ENCODE data around the gene SYMPK.

SYMPK gene

GRCh38 chr19:45824531-45825262, 38.2 kb downstream of the SYMPK start:
- Histone ChIP-seq H3K23ac (ENCODE audit: low read length) (no peak overlapping the region), H3K4me3 (ENCODE audit: low read depth, low read length) (no peak overlapping the region), H3K18ac (ENCODE audit: low read length) (no peak overlapping the region), H2BK120ac (ENCODE audit: insufficient read depth, low read length, poor library complexity) (no peak overlapping the region), H2BK5ac (ENCODE audit: low read depth, low read length, poor library complexity) (no peak overlapping the region), H3K4ac (ENCODE audit: low read depth, low read length) (no peak overlapping the region), H2AFZ (ENCODE audit: insufficient read depth, low read length, poor library complexity) (no peak overlapping the region), H3K36me3 (ENCODE audit: control insufficient read depth in 1 of 2, insufficient read depth in 2 of 2, low read length in 2 of 2) (peaks cover 82 to 95% of the 10 kb centered on the region in 2 experiments), H3K79me1 (ENCODE audit: low read length) (no peaks in the 10 kb centered on the region), H3K9me3 (ENCODE audit: insufficient read depth, low read depth, low read length) (peaks cover 5% of the 10 kb centered on the region), H3K14ac (ENCODE audit: low read length) (no peak overlapping the region), H3K4me2 (ENCODE audit: low read length) (no peak overlapping the region), H2BK12ac (ENCODE audit: low read length) (no peak overlapping the region), H2AK5ac (ENCODE audit: low read length) (no peak overlapping the region), H3K4me1 (ENCODE audit: control insufficient read depth in 1 of 2, insufficient read depth in 2 of 2, low read length in 2 of 2) (no peaks in the 10 kb centered on the region), H4K8ac (ENCODE audit: low read depth, low read length) (no peak overlapping the region), H3K27ac (ENCODE audit: low read depth, low read length) (no peak overlapping the region), H3K9ac (ENCODE audit: low read length) (no peak overlapping the region), H4K91ac (ENCODE audit: low read depth, low read length) (no peak overlapping the region), H3K79me2 (ENCODE audit: control insufficient read depth, insufficient read depth, low read length, poor library complexity) (no peaks in the 10 kb centered on the region), H3K27me3 (ENCODE audit: insufficient read depth, low read length) (no peaks in the 10 kb centered on the region), H4K12ac (ENCODE audit: low read depth, low read length) (no peak overlapping the region)
- DNase-seq = no peak
- no CpG with 5 or more reads among the region's 26 CpGs for whole genome bisulfite sequencing (ENCODE audit: extremely low coverage, insufficient coverage, insufficient read length)

- no peak overlapping the region for H4K8ac ChIP-seq (ENCODE audit: low read depth, low read length)
- peaks cover 85 to 93% of the 10 kb centered on the region in 2 experiments for H3K36me3 ChIP-seq (ENCODE audit: control insufficient read depth in 1 of 2, insufficient read depth in 2 of 2, low read length in 2 of 2)
- no peak overlapping the region for H2BK5ac ChIP-seq (ENCODE audit: low read depth, low read length, poor library complexity)
- no peak overlapping the region for H2BK120ac ChIP-seq (ENCODE audit: insufficient read depth, low read length, poor library complexity)
- no peak overlapping the region for H3K9ac ChIP-seq (ENCODE audit: low read length)
- H4K12ac ChIP-seq (ENCODE audit: low read depth, low read length) = no peak overlapping the region
- no peak overlapping the region for H3K27ac ChIP-seq (ENCODE audit: low read depth, low read length)
- WGBS (ENCODE audit: extremely low coverage, insufficient coverage, insufficient read length) = no CpG with 5 or more reads among the region's 12 CpGs
- H2AK5ac ChIP-seq (ENCODE audit: low read length) = no peak overlapping the region
- H4K91ac ChIP-seq (ENCODE audit: low read depth, low read length) = no peak overlapping the region
- H3K9me3 ChIP-seq (ENCODE audit: insufficient read depth, low read depth, low read length) = peaks cover 4% of the 10 kb centered on the region
- H3K4me1 ChIP-seq (ENCODE audit: control insufficient read depth in 1 of 2, insufficient read depth in 2 of 2, low read length in 2 of 2) = no peaks in the 10 kb centered on the region
- no peak overlapping the region for H3K14ac ChIP-seq (ENCODE audit: low read length)
- H3K4me2 ChIP-seq (ENCODE audit: low read length) = no peak overlapping the region
- no peak overlapping the region for H3K23ac ChIP-seq (ENCODE audit: low read length)
- H3K79me2 ChIP-seq (ENCODE audit: control insufficient read depth, insufficient read depth, low read length, poor library complexity) = no peaks in the 10 kb centered on the region
- no peak overlapping the region for H2BK12ac ChIP-seq (ENCODE audit: low read length)
- no peak overlapping the region for H3K18ac ChIP-seq (ENCODE audit: low read length)
- no peaks in the 10 kb centered on the region for H3K79me1 ChIP-seq (ENCODE audit: low read length)
- no peak overlapping the region for H3K4ac ChIP-seq (ENCODE audit: low read depth, low read length)
- H2AFZ ChIP-seq (ENCODE audit: insufficient read depth, low read length, poor library complexity) = no peak overlapping the region
- no peak overlapping the region for H3K4me3 ChIP-seq (ENCODE audit: low read depth, low read length)
- H3K27me3 ChIP-seq (ENCODE audit: insufficient read depth, low read length) = no peaks in the 10 kb centered on the region
- no peak for DNase-seq
These were observed 38.9 kb downstream of the SYMPK start for GRCh38 chr19:45824041-45824471.

GRCh38 chr19:45823182-45823581, 39.8 kb downstream of the SYMPK start:
- no peak overlapping the region for H4K12ac ChIP-seq (ENCODE audit: low read depth, low read length)
- H2AK5ac ChIP-seq (ENCODE audit: low read length) = no peak overlapping the region
- H3K4ac ChIP-seq (ENCODE audit: low read depth, low read length) = no peak overlapping the region
- H3K4me3 ChIP-seq (ENCODE audit: low read depth, low read length) = no peak overlapping the region
- H3K36me3 ChIP-seq (ENCODE audit: control insufficient read depth in 1 of 2, insufficient read depth in 2 of 2, low read length in 2 of 2) = peaks cover 80 to 85% of the 10 kb centered on the region in 2 experiments
- H3K9ac ChIP-seq (ENCODE audit: low read length) = no peak overlapping the region
- no peaks in the 10 kb centered on the region for H3K79me2 ChIP-seq (ENCODE audit: control insufficient read depth, insufficient read depth, low read length, poor library complexity)
- no peak overlapping the region for H3K14ac ChIP-seq (ENCODE audit: low read length)
- H3K27me3 ChIP-seq (ENCODE audit: insufficient read depth, low read length) = no peaks in the 10 kb centered on the region
- H2BK120ac ChIP-seq (ENCODE audit: insufficient read depth, low read length, poor library complexity) = no peak overlapping the region
- H3K9me3 ChIP-seq (ENCODE audit: insufficient read depth, low read depth, low read length) = peaks cover 3% of the 10 kb centered on the region
- no peaks in the 10 kb centered on the region for H3K4me1 ChIP-seq (ENCODE audit: control insufficient read depth in 1 of 2, insufficient read depth in 2 of 2, low read length in 2 of 2)
- H2BK5ac ChIP-seq (ENCODE audit: low read depth, low read length, poor library complexity) = no peak overlapping the region
- H3K18ac ChIP-seq (ENCODE audit: low read length) = no peak overlapping the region
- H3K27ac ChIP-seq (ENCODE audit: low read depth, low read length) = no peak overlapping the region
- no peak overlapping the region for H2AFZ ChIP-seq (ENCODE audit: insufficient read depth, low read length, poor library complexity)
- H4K8ac ChIP-seq (ENCODE audit: low read depth, low read length) = no peak overlapping the region
- H3K4me2 ChIP-seq (ENCODE audit: low read length) = no peak overlapping the region
- no peak overlapping the region for H4K91ac ChIP-seq (ENCODE audit: low read depth, low read length)
- DNase-seq = no peak
- no peaks in the 10 kb centered on the region for H3K79me1 ChIP-seq (ENCODE audit: low read length)
- no peak overlapping the region for H2BK12ac ChIP-seq (ENCODE audit: low read length)
- WGBS (ENCODE audit: extremely low coverage, insufficient coverage, insufficient read length) = no CpG with 5 or more reads among the region's 12 CpGs
- H3K23ac ChIP-seq (ENCODE audit: low read length) = no peak overlapping the region

- Histone ChIP-seq H2BK12ac (ENCODE audit: low read length) (no peak overlapping the region), H3K79me2 (ENCODE audit: control insufficient read depth, insufficient read depth, low read length, poor library complexity) (no peaks in the 10 kb centered on the region), H2AFZ (ENCODE audit: insufficient read depth, low read length, poor library complexity) (no peak overlapping the region), H3K4me1 (ENCODE audit: control insufficient read depth in 1 of 2, insufficient read depth in 2 of 2, low read length in 2 of 2) (peaks cover under 1 to 3% of the 10 kb centered on the region in 2 experiments), H3K14ac (ENCODE audit: low read length) (no peak overlapping the region), H3K79me1 (ENCODE audit: low read length) (no peaks in the 10 kb centered on the region), H2BK120ac (ENCODE audit: insufficient read depth, low read length, poor library complexity) (no peak overlapping the region), H3K27ac (ENCODE audit: low read depth, low read length) (no peak overlapping the region), H3K36me3 (ENCODE audit: control insufficient read depth in 1 of 2, insufficient read depth in 2 of 2, low read length in 2 of 2) (peaks cover 78 to 80% of the 10 kb centered on the region in 2 experiments), H4K8ac (ENCODE audit: low read depth, low read length) (no peak overlapping the region), H3K23ac (ENCODE audit: low read length) (no peak overlapping the region), H3K9ac (ENCODE audit: low read length) (no peak overlapping the region), H4K91ac (ENCODE audit: low read depth, low read length) (no peak overlapping the region), H3K27me3 (ENCODE audit: insufficient read depth, low read length) (no peaks in the 10 kb centered on the region), H2BK5ac (ENCODE audit: low read depth, low read length, poor library complexity) (no peak overlapping the region), H3K4ac (ENCODE audit: low read depth, low read length) (no peak overlapping the region), H3K4me3 (ENCODE audit: low read depth, low read length) (no peak overlapping the region), H2AK5ac (ENCODE audit: low read length) (no peak overlapping the region), H3K9me3 (ENCODE audit: insufficient read depth, low read depth, low read length) (peaks cover 3% of the 10 kb centered on the region), H3K4me2 (ENCODE audit: low read length) (no peak overlapping the region), H4K12ac (ENCODE audit: low read depth, low read length) (no peak overlapping the region), H3K18ac (ENCODE audit: low read length) (no peak overlapping the region)
- DNase-seq = no peak
- WGBS (ENCODE audit: extremely low coverage, insufficient coverage, insufficient read length) = no CpG with 5 or more reads among the region's 5 CpGs
These were observed 40.2 kb downstream of the SYMPK start for GRCh38 chr19:45822716-45823115.
